Eye (tissue), 1 donor: ENCODE measurements around the gene TMEM109.
A peak's percentile ranks its signal among the peaks of the same experiment; 100 is the strongest.

ENCODE experiments used
- DNase-seq: peaks from one replicate; pipeline ENCODE4 v3.0.0-alpha.2; 2015

Gene TMEM109

GRCh38 chr11:60913793-60914632 is at the start of gene TMEM109:
TSS of gene TMEM109 (plus strand) at chr11:60914158. CDS start at chr11:60919694, 5,536 bp downstream.
- DNase-seq: peak; percentile 98

GRCh38 chr11:60864856-60865513 is 49.0 kb upstream of the TMEM109 start:
- no peak for DNase-seq

DNA sequence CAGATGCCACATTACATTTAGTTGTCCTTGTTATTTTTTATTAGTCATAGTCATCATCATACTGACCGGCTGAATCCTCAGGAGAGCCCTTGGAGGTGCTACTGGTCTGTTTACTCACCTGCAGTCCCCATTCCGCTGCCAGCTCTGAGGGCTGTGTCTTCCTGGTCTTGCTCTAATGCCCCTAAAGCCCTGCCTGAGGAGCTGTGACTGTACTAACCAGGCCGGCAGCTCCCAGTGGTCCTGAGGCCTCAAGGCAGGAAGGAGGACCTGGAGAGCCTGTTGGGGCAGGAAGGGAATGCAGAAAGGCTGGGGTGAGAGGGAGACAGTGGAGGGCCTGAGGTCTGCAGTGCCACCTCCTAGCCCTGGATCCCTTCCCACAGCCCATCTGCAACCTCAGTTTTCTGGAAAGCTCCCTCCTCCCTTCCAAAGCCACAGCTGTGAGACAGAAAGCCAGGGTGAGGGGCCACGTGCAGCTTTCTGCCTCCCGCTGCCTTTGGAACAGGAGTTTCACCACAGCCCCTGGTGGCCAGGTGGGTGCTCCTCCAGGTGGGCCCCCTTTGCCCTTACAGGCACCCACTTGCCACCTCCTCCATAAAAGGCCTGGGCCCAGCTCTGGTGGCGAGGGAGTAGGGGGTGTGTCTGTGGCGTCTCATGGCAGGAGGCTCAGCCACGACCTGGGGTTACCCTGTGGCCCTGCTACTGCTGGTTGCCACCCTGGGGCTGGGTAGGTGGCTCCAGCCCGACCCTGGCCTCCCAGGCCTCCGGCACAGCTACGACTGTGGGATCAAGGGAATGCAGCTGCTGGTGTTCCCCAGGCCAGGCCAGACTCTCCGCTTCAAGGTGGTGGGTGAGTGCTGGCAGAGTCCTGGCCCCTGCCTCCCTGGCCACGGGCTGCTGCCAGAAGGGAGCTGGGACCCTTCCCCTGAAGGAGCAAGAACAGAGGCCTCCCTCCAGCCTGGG is 46.8 kb upstream of the TMEM109 start, which contains the start of gene ZP1:
Gene ZP1, plus strand, starts transcription at position 632 of the 960 bp plus-strand sequence. Its CDS starts 20 bp downstream, at position 652.
- no peak for DNase-seq

GRCh38 chr11:60867871-60868681 is 45.9 kb upstream of the TMEM109 start:
- no peak for DNase-seq

DNA sequence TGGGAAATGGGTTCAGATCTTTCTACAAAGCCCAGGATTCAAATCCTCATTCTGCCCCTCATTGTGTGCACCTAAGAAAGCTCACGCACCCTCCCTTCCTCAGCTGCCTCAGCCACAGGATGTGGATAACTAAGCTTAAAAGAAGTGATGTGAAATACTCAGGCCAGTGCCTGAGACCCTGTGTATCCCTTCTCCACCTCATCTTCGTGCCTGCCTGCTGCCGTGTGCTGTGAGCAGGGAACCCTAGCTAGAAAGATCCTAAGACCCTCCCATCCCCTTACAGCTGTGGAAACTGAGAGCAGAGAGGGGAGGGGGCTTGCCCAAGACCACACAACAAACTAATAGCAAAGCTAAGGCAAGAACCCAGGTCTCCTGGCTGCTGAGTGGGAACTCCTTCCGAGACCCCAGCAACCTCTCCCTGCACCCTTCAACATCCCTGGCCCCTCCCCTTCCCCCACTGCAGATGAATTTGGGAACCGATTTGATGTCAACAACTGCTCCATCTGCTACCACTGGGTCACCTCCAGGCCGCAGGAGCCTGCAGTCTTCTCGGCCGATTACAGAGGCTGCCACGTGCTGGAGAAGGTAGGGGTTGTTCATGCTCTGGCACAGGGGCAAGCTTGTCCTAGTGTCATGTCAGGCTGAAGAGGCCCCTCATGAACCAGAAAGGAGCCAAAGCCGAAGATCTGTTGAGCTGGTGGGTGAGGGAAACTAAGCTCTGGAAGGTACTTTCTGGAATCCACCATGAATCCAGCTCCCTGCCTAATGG is 45.1 kb upstream of the TMEM109 start:
- DNase-seq: no peak

- DNase-seq: no peak
Measured at GRCh38 chr11:60869451-60869825, 44.5 kb upstream of the TMEM109 start.

DNA sequence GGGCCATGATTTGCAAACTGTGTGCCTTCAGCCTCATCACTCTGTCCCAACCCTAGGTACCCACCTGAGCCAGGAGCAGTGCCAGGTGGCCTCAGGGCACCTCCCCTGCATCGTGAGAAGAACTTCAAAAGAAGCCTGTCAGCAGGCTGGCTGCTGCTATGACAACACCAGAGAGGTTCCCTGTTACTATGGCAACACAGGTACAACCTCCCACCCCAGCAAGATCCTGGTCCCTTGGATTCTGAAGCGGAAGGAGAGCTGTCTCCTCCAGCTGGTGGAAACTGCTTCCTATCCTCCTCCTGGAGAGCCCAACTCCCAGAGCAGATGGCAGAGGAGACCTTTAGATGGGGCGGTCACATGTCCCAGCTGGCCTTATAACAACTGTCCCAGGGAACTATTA is 43.7 kb upstream of the TMEM109 start:
- DNase-seq: no peak

DNA sequence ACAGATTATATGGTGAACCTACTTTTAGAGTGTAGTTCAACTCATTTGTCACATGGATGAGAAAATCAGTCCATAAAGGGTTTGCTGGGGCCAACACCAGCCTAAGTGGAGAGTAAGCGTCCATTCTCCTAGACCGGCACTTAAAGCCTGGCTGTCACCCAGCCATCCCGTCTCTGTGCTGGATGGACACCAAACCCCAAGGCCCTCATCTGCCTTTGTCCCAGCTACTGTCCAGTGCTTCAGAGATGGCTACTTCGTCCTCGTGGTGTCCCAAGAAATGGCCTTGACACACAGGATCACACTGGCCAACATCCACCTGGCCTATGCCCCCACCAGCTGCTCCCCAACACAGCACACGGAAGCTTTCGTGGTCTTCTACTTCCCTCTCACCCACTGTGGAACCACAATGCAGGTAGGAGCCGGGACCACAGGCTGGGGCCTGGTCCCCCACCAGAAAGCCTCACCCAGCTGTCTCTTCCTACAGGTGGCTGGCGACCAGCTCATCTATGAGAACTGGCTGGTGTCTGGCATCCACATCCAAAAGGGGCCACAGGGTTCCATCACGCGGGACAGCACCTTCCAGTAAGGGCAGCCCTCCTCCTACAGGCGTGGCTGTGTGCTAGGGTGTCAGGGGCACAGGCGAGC is 43.1 kb upstream of the TMEM109 start:
- DNase-seq: no peak

DNA sequence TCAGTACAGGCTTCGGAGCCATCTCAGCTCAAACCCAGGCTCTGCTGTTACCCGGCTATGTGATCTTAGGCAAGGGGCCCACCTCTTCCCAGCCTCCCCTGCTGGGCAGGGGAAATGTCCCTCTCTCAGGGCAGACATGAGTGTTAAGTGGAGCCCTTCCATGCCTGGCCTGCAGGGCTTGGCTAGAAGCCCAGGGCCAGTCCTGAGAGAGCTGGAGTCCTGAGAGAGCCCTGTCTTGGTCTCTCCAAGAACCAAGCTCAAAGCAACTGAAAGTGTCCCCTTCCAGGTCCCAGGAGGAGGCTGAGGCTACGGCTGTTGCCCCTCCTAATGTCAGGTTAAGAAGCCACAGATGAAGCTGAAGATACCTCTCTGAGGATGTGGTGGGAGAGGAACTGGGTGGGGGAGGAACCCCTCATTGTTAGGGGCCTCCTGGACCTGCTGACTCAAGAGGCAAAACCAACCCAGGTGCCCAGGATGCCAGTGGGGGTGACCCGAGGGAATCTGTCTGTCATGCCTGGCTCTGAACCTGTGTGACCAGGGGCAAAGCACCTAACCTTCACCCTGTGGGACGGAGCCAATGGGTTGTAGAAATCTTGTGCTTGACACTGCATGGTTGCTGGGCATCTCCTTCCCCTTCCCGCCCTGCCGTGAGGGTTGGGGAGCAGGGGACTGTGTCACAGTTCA is 42.4 kb upstream of the TMEM109 start:
- DNase-seq: no peak

- DNase-seq: no peak
Measured at GRCh38 chr11:60872124-60872960, 41.6 kb upstream of the TMEM109 start.

- no peak for DNase-seq
Measured at GRCh38 chr11:60872961-60873524, 40.9 kb upstream of the TMEM109 start.

DNA sequence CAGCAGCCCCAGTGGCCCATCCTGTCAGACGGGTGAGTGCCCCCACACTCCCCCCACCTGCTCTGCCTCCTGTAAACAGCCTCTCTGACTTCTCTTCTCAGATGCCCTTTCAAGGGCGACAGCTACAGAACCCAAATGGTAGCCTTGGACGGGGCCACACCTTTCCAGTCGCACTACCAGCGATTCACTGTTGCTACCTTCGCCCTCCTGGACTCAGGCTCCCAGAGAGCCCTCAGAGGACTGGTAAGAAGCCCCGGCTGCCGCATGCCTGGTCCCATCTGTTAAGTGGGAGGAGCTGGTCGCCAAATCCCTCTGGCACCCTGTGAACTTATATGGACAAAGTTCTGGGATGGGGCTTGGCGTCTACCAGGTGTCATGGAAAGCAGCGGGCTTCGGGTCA is 40.4 kb upstream of the TMEM109 start:
- no peak for DNase-seq

DNA sequence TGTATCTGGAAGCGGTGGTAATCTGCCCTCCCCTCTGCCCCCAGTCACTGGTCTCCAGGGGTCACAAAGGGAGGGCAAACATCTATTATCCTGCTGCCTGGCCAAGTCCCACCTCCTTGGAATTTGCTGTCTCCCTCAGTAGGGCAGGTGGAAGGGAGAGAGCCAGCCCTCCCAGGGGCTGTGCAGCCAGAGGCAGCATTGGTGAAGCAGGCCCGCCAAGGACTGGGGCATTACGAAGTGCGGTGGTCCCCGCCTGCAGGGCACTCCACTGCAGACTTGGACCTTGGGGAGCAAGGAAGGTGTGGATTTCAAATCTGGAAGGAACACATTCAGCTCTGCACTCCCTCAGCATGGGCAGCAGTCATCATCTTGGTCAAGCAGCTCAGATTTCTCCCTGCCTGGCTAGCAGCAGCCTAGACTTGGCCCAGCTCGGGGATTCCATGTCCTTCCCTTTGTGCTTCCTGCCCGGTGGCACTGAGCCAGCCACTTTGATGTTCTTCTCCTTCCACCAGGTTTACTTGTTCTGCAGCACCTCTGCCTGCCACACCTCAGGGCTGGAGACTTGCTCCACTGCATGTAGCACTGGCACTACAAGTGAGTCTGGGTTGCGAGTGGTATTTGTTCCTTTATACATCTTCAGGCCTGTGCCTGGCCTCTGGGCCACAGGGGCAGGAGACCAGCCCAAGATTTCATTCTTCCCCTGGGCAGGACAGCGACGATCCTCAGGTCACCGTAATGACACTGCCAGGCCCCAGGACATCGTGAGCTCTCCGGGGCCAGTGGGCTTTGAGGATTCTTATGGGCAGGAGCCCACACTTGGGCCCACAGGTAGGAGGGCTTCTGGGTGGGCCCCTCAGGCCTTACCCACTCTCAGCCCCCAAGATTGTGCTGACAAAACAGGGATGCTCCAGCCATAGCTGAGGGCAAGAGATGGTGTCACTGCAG is 39.3 kb upstream of the TMEM109 start:
- no peak for DNase-seq

DNA sequence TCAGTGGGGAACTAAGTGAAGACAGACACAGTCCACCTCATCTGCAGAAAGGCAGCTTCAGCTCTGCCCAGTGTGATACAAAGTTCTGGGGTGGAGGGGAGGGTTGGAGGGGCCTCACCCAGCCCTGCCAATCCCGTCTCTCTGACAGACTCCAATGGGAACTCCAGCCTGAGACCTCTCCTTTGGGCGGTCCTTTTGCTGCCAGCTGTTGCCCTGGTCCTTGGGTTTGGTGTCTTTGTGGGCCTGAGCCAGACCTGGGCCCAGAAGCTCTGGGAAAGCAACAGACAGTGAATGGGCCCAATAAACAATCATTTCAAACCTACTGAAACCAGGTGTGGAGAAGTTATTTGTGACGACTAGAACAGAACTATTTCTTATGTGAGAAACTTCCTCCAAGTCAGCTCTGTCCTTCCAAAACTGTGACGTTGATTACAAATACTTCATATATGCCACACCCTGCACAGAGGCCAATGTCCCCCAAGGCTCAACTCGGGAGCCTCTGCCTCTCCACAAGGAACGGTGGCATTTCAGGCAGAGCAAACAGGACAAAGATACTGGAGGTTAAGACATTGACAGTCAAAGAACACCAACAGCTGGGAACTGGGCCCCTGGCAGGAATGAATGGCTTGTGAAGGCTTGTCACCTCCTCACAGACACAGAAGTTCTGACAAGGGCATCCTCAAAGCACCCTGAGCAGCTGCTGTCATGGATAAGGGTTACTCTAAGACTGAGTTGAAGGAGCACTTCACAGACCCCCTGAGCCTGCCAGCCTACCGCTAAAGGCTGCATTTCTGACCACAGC is 38.4 kb upstream of the TMEM109 start:
- no peak for DNase-seq

DNA sequence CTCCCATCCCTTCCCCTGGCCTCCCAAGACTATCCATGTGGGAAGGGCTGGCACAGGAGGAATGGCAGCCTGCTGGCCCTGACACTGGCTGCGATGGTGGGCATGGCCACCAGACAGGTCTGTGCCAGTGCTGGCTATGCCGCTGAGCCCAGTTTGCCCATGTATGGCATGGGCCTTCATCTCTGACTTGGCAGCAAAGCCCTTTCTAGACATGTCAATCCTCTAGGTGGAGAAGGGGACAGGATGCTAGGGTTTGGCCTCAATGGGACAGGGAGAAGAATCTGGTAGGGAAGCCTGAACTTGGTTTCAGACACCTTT is 37.8 kb upstream of the TMEM109 start:
- DNase-seq: no peak

DNA sequence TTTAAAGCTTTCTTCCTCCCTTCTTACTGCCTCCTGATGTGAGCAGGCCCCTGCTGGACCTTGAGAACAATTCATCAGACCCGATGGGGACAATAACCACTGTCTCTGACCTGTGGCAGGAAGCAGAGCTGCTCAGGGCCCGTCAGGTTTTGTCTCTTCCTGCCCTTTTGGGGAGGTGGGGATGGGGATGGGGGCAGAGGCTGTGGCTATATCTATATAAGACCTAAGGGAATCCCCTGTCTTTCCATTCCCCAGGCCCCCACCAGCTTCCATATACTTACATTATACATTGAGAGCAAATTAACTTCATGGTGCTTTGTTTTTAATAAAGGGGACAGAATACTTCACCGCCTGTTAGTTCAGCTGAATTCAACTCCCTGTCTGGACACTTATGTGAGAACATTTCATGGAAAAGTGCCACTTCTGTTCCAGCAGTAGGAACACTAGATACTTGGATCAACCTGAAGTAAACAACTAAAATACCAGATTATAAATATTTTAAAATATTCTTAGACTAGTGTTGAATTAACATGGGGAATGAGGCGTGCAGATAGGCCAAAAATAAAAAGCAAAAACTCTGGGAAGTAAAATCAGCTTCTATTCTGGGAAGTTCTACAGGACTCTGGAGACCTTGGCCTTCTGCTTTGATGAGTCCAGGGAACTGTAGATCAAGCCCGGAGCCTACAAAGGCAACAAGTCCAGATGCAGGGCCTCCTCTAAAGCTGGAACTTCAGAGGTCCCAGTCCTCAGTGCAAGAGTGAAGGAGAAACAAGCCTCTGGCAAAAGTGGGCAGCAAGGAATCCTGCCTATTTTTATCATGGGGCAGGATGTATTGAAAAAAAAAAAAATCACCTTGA is 35.5 kb upstream of the TMEM109 start:
- no peak for DNase-seq
